ENCODE data around the gene ARL6IP4.

- no peak for TF ChIP-seq CTCF (IDR thresholded peaks at IDR 0.05; ENCODE audit: low read length)
- TF ChIP-seq EZH2phosphoT487 (IDR thresholded peaks at IDR 0.05; ENCODE audit: low read length): no peak
- TF ChIP-seq EZH2 (optimal IDR thresholded peaks at IDR 0.05; ENCODE audit: low read depth, low read length): no peak
Measured at GRCh38 chr12:123013185-123014095, 33.0 kb downstream of the ARL6IP4 start.

All from MM.1S (cell line).